ENCODE results near the gene PLEKHF1.

The PLEKHF1 gene

DNA sequence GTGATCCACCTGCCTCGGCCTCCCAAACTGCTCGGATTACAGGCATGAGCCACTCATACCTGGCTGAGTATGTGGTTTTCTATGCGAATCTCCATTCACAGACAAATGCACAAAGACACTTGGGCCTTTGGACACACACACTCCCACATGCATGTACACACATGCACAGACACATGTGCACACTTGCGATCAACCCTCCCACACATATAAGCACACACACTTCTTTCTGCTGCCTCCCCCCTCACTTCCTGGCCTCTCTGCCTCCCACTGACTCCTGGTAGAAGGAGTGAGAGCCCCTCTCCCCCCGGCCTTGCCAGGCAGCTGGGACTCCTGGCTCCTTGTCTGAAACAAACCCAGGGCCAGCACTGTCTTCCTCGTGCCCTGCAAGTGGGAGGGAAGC, 29.3 kb upstream of the PLEKHF1 start:
- DNase-seq = no peak

DNA sequence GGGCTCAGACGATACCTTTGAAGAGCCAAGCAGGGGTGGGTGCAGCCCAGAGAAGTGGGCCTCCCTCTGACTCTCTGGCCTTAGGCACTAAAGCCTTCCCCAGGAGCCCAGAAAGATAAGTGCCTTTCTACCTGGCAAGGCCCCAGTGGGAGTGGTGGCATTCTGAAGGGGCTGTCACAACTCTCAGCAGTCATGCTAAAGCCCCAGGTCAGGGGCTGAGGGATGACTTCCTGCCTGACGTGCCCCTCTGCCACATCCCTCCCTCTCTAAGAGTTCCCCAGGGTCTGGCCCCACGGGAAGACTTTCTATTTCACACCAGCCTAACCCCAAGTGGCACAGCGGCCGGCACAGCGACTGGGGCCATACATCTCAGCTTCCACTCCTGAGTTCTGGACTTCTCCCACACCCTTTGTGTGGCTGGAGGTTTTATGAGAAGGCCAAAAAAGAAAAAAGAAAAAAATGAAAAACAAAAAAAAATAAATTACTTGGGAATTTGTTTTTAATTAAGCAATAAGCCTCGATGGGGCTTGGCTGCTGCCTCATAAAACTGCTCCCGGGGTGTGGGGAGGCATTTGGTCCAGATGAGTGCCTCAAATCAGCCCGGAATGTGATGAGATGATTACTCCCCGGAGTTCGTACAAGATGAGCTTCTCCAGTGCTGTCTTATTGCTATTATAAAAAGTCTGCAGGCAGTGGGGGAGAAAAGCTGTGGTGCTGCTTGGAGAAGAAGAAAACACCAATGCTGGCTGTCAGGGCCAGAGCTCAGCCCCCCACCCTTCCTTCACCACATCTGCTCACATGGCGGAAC, 28.5 kb upstream of the PLEKHF1 start:
- DNase-seq = no peak

DNA sequence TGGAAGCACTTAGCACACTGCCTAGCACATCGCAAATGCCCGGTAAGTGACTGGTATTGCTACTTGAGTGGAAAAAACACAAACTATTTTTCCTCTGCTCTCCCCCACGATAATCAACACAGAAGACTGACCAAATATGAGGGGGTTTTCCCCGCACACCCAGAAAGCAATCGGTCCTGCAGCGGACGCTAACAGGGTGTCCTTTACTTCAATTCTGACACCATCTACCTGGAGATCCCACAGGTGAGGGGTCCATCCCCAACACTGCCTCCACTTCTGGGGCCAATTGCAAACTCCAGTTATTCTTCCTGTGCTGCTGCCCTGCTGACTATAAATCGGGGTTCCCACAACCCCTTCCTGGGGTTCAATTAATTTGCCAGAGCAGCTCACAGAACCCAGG, 26.2 kb upstream of the PLEKHF1 start:
- no peak for DNase-seq

DNA sequence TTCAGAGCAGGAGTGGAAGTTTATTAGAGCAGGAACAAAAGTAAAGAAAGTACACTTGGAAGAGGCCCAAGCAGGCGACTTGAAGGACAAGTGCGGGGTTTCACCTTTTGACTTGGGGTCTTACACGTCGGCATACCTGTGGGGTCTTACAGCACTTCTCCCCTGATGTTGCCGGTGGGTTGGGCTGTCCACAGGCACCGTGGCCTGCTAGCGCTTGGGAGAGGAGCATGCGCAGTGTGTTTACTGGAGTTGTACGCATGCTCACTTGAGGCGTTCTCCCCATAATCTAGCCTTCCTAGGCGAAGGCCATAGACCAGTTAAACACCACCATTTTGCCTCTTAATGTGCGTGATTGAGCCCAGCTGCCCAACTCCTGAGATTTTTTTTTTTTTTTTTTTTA, 25.0 kb upstream of the PLEKHF1 start:
- DNase-seq = no peak

DNA sequence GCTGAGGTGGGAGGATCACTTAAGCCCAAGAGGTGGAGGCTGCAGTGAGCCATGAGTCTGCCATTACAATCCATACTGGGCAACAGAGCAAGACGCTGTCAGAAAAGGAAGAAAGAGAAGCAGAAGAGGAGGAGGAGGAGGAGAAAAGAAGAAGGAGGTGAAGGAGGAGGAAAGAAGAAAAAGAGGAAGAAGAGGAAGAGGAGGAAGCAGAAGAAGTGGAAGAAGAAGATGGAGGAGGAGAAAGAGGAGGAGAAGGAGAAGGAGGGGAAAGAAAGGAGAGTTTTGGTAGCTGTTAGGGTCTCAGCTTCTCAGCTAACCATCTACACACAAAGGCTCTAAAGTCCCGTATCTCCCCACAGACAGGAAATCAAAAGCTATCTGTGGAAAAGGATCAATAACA, 23.7 kb upstream of the PLEKHF1 start:
- DNase-seq = no peak

DNA sequence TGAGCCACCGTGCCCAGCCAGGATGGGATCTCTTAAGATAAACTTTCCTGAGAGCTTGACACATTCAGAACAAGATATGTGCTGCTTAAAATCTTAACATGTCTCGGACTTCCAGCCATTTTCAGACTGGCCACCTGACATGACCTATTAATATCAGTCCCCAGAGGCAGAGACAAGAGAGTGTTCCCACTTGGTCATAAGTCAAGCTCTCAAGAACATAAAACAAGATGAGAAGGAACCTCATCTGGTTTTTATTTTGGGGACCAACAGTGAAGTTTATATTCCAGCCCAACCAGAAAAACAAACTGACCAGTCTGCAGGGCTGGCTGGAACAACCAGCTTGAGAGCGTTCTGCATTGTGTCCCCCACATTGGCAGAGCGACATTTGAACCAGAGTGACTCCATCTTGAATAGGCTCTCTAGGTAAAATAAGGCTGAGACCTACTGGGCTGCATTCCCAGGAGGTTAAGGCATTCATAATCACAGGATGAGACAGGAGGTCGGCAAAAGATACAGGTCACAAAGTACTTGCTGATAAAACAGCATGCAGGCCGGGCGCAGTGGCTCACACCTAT, 21.8 kb upstream of the PLEKHF1 start:
- DNase-seq = no peak

DNA sequence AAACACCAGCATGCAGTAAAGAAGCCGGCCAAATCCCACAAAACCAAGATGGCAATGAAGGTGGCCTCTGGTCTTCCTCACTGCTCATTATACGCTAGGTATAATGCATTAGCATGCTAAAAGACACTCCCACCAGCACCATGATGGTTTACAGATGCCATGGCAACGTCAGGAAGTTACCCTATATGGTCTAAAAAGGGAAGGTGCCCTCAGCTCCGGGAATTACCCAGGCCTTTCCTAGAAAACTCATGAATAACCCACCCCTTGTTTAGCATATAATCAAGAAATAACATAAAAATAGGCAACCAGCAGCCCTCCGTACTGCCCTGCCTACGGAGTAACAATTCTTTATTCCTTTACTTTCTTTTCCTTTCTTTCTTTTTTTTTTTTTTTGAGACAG, 21.1 kb upstream of the PLEKHF1 start:
- DNase-seq = no peak

DNA sequence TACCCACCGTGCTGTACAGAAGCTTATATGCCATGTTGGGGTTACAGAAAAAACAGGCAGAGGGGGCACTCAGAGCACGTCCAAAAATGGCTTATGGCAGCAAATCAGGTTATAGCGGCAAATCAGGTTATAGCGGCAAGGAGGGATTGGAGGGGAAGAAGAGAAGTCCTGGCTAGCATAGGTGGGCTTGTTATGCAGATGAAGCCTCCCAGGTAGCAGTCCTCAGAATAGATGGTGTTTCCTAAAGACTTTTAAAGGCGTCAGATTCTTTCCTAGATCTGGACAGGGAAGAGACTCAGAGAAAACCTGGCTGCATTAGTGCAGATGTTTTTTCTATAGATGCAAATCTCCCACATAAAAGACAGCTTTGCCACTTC, 19.8 kb upstream of the PLEKHF1 start:
- no peak for DNase-seq

DNA sequence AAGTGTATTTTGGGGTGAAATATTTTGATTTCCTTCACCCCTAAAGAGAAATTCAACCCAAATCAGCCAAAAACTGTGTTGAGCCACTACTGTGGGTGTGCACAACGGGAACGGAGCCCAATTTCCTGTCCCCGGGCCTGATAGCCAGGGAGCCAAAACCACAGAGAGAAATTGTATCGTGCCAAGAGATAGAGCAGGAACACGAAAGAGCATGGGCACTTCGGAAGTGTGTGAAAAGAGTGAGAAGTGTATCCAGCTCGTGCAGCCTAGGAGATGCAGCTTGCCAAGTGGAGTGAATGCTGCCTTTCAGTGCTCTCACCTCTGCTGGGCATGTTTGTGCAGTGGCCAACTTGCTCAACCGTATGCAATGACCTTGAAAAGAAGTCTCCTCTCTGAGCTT, 19.4 kb upstream of the PLEKHF1 start:
- no peak for DNase-seq

DNA sequence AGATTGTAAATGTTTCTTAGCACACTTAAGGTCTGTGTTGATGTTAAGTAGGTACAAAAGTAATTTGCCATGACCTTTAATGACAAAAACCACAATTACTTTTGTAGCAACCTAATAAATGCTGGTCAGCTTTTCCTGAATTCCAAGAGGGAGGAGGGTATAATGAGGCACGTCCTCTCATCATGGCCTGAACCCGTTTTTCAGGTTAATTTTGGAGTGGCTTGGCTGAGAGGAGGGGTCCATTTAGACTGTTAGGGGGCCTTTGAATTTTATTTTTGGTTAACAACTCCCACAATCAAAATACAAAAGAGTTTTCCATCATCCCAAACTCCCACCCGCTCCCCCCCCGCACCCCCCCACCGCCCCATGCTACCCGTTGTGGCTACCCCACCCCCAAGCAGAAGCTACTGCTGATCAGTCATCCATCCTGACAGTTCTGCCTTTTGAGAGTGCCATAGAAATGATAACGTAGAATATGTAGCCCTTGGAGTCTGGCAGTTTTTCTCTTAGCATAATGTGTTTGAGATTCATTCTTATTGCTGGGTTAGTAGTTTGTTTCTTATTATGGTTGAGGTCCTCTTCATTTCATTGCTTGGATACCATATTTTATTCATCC, 14.4 kb upstream of the PLEKHF1 start:
- DNase-seq = no peak

DNA sequence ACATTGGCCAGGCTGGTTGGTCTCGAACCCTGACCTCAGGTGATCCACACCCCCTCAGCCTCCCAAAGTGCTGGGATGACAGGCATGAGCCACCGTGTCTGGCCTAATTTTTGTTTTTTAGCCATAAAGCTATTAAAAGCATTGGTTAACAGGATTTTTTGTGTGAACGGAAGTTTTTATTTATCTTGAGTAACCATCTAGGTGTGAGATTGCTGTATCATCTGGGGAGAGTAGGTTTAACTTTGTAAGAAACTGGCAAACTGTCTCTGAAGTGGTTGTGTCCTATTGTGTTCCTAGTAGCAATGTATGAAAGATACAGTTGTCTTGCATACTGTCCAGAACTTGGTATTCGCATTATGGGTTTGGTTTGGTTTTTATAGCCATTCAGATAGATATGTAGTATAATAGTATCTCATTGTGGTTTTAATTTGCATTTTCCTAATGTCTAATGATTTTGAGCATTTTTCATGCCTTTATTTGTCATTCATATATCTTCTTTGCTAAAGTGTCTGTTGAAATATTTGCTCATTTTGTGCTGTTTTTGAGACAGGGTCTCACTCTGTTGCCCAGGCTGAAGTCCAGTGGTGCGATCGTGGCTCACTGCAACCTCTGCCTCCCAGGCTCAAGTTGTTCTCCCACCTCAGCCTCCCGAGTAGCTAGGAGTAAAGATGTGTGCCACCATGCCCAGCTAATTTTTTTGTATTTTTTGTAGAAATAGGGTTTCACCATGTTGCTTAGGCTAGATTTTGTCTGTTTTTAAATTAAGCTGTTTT, 13.5 kb upstream of the PLEKHF1 start:
- no peak for DNase-seq

DNA sequence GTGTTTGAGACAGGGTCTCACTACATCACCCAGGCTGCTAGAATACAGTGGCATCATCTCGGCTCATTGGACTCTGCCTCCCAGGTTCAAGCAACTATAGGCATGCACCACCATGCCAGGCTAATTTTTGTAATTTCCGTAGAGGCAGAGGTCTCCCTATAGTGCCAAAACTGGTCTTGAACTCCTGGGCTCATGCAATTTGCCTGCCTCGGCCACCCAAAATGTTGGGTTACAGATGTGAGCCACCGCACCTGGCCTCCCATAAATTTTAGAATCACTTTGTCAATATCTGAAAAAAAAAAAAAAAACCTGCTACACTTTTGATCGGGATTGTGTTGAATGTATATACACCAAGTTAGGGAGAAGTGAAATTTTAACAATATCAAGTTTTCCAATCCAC, 11.9 kb upstream of the PLEKHF1 start:
- DNase-seq = no peak

DNA sequence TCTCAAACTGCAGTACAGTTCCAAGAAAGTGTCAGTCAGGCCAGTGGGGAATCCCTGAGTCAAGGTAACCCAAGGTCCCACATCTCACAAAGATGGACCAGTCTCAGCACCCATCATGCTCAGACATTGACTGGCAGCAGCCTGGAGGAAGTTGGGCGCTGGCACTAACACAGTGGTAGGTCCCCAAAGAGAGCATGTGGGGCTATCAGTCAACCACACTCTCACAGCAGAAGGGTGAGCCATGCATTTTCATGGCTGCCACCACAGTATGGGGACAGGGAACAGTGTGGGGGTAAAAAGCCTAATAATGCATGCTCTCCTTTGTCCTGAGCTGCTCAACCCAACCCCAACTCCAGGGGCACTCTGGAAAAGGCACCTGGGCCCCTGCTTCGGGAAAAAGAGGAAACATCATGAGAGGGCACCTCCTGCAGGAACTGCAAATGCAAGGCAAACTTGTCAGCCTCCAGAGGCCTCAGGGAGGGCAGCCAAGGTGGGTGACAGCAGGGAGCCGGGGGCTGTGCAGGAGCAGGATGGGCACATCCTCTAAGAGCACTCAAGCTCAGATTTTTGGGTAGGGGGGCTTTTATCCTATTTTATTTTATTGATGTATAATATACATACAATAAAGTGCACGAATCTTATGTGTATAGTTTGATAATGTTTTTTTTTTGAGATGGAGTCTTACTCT, 9.5 kb upstream of the PLEKHF1 start:
- no peak for DNase-seq

DNA sequence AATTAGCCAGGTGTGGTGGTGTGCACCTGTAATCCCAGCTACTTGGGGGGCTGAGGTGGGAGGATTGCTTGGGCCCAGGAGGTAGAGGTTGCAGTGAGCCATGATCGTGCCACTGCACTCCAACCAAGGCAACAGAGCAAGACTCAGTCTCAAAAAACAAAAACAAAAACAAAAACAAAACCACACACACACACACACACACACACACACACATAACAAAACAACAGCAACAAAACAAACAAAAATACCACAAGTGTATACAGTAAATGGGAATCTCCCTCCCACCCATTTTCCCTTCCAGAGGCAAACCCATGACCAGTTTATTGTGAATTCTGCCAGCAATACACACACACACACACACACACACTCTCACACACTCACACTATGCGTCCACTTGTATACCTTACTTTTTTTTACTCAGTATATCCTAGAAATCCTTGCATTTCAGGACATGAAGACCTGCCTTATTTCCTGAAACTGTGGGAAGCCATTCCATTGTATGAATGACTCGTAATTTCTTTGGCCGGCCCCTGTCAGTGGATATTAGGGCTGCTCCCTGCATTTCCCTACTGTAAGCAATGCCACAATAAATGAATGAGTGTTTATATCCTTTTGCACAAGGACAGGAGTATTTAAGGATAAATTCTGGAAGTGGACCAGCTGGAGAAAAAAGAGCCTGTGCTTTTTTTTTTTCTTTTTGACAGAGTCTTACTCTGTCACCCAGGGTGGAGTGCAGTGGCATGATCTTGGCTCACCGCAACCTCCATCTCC, 6.9 kb upstream of the PLEKHF1 start:
- DNase-seq = no peak

DNA sequence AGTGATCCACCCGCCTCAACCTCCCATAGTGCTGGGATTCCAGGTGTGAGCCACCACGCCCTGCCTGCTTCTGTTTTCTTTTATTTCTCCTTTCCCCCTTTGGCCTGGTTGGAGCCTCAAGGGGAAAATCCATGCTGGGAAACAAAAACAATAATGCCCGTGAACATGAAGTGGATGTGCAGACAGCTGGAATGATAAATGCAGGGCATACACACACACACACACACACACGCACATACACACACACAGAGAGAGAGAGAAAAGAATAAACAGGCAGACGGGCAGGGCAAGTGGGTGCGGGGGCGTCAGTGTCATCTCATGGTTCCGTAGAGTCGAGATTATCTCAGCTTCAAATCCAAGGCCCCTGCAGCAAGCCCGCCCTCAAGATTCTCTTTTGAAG, 4.4 kb upstream of the PLEKHF1 start:
- DNase-seq = no peak

DNA sequence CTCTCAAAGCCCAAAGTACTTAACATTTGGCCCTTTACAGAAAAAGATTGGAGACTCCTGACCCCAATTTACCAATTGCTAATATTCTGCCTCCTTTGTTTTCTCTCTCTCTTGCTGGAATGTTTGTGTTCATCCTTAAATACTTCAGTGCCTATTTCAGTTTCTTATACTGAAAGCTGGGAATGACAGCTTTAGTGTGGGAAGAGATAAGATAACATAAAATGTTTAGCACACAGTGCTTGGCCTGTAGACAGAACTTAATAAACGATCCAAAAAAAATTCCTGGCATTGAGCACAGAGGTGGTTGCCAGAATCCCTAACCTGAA, 3.0 kb upstream of the PLEKHF1 start:
- no peak for DNase-seq

DNA sequence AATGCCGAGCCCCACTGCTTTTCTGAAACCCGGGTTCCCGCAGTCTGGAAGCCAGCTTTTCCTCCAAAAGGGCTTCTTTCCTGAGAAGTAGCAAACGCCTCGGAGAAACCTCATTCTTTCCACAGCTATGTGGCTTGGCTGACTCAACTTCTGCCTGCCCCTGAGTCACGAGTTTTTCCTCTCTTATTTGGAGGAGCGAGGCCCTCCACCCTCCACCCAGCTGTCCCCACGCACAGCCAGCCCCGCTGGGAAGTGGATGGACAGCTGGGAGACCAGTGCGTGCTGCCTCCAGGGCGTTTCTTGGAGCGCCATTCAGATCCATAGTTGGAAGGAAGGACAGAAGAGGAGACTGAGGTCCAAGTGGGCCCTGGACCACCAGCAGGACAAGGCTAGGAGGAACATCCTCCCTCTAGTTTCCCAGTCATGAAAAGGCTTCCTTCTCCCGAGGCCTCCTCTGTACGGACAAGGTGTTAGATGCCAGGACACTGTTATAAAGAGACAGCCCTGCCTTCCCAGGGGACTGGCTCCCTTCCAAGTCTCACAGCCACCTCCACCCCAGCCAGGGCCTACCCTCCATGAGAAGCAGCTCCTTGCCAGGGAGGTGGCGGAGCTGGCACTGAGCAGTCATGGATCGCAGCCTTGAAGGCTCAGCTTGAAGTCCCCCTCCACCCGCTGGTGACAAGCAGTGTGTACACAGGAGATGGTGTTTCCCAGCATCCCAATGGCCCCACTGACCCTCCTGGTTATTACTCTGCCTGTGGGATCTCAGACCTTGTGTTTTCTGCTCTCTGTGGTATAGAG, 2.5 kb upstream of the PLEKHF1 start:
- DNase-seq = no peak

DNA sequence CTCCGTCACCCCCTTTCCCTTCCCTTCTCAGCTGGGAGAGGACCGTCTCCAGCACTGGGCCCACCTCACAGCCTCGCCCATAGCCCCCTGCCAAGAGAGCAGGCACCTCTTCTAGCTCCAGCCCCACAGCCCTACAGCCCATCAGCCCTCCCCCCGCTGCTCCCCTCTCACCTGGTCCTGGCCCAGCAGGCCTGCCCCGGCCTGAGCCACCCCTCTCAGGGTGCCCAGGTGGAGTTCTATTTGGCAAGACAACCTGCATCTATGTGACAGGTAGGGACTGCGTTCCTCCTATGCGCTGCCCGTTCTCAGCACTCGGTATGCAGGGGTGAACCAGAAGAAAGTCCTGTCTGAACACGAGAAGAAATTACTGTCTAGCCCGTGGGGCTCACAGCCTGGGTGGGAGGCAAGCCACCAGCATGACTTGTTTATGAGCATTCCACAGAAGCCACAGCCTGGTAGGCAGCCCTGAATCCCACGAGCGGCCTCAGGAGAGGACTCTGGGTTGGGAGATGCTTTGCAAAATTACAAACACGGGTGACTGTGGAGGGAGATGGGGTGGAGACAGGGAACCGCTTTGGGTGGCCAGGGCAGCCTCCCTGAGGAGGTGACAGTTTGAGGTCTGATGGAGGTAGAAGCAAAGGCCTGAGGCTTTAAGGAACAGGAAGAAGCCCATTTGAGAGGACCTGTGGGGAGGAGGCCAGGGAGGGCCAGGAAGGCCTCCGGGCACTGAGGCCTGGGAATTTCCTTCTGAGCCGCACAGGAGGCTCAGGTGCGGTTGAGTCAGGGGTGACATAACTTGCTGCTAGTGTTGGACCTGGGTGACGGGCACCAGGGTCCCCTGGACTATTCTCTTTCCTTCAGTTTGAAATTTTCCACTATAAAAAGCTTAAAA, 1.2 kb upstream of the PLEKHF1 start:
- no peak for DNase-seq

DNA sequence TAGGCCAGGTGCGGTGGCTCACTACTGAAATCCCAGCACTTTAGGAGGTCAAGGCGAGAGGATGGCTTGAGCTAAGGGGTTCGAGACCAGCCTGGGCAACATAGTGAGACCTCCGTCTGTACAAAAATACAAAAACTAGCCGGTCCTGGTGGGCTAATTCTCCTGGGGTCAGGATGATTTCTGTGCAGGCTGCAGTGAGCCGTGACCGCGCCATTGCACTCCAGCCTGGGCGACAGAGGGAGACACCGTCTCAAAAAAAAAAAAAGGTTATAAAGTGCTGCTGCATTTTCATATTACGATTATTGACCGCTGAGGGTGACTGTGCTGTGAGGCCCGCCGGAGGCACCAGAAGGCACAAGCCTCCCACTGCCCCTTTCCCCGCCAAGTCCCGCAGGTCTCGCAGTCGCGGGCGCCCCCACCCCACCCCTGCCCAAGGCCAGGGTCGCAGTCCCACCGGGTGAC, 477 bp upstream of the PLEKHF1 start:
- peak; percentile 26 for DNase-seq

DNA sequence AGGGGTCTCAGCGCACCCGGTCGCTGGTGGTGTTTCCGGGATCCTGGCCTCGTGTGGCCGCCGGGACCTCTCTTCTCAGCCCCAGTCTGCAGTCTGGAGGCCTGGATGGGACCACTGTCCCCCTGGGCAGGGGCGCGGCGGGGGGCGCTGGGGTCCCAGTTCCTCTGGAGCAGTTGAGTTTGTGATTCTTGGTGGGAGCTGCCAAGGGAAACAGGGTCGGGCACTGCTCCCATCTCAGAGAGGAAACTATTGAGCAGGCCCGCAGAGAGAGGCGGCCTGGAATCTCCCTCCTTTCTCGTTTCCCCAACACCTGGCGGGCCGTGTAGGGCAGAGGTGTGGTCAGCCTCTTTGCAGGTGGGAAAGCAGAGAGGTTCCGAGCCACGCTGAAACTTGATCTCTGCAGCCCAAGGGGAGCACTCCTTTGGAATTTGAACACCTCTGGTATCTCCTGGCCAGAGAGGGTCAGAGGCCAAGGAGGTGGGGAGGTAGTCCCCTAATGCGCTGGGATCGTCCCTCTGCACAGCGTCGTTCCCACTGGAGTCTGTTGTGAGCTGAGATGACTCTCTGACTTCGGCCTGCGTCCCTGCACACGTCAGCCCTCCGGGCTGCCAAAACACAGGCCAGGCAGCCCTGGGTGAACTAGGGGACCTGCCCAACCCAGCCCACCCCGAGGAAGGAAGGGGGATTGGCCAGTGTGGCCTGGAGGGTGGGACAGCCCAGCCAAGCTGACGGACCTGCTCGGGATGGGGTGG, 741 bp downstream of the PLEKHF1 start:
- DNase-seq = no peak

All from NCI-H2171 treated with DMSO at 0.1 percent for 48 hours (cell line).